Left ventricle myocardium superior (tissue), 1 donor: Measurements from ENCODE around the gene HTR2B. TPM values are rescaled to one million over a fixed set of nuclear protein-coding genes. Genes with fewer than 3 reads are reported as not detected.
"Not testable (repeated sequence)": the region's sequence is repeated elsewhere in the genome, so short reads cannot be mapped to it uniquely, and the experiment has no call there.

Experiments
- ATAC-seq: fragments of 200-7000 bp; cut with Tn5 transposase; one replicate; pipeline ENCODE4 v1.9.1; 2020; ENCODE audit warnings: mild to moderate bottlenecking, moderate library complexity
- DNase-seq: peaks from one replicate; pipeline ENCODE4 v3.0.0-alpha.2; 2020
- intact Hi-C: fragments of 100-400 bp; cut with micrococcal nuclease; formaldehyde crosslinking; loops from one replicate; pipeline ENCODE4 v1.11.0; 2022
- total RNA-seq: library from RNA; stranded (reverse); fragmentation: NEBNext Ultra II Directional; extraction: Animal tissue kit (Norgen Biotek cat#: 25700); gene quantifications from one replicate; pipeline ENCODE4 v1.2.1, GENCODE V29; 2021
- donor health status: DM: no; HTN: yes; CAD: no; lungs with severe emphysema.

HTR2B gene
- total RNA-seq, 1 donor from 2014 or later, result 0.50 TPM

DNA sequence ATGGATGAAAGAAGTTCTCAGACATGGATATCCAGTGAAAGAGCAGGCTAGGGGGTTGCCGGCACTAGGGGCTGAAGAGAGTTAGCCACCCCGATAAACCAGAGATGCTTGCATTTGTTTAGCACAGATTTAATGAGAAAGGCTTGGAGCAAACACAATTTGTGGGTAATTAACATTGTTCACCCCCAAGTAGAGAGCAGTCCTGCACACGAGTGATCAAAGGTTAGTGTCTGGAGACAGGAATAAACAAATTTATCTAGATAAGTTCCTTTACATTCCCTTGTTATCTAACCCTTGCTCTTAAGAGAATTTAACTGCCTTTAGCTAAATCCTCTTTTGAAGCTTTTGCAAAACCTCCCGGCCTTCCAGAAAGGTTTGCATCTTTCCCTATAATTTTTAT lies 23.9 kb downstream of the HTR2B start:
- intact Hi-C loops, result loop anchor here (10.0 kb wide), 1 partner anchor 354 kb away; no protein-coding TSS in a partner anchor
- DNase-seq, result no peak
- ATAC-seq, result no peak

- not testable (repeated sequence) for ATAC-seq, DNase-seq
- intact Hi-C loops, result loop anchor here (10.0 kb wide), 1 partner anchor 354 kb away; no protein-coding TSS in a partner anchor
These were observed 24.5 kb downstream of the HTR2B start for GRCh38 chr2:231100321-231100720.

- intact Hi-C loops, result loop anchor here (10.0 kb wide), 1 partner anchor 355 kb away; no protein-coding TSS in a partner anchor
- DNase-seq, result no peak
- no peak for ATAC-seq
These were observed 24.9 kb downstream of the HTR2B start for GRCh38 chr2:231099918-231100317.

GRCh38 chr2:231094736-231095346 lies 30.0 kb downstream of the HTR2B start:
- DNase-seq, result no peak
- no peak for ATAC-seq
- intact Hi-C loops, result no loop called here

GRCh38 chr2:231093933-231094332 lies 30.9 kb downstream of the HTR2B start:
- intact Hi-C loops, result no loop called here

DNA sequence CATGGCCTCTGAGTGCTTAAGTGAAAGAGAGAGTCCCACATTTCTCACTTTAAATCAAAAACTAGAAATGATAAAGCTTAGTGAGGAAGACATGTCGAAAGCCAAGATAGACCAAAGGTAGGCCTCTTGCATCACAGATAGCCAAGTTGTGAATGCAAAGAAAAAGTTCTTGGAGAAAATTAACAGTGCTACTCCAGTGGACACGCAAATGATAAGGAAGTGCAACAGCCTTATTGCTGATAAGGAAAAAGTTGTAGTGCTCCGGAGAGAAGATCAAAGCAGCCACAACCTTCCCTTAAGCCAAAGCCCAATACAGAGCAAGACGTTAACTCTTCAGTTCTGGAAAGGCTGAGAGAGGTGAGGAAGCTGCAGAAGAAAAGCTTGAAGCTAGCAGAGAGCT lies 36.1 kb downstream of the HTR2B start:
- DNase-seq (no peak), ATAC-seq (no peak)
- intact Hi-C loops, result no loop called here

More at GRCh38 chr2:231093933-231094332, 30.9 kb downstream of the HTR2B start:
- ATAC-seq (no peak), DNase-seq (no peak)

DNA sequence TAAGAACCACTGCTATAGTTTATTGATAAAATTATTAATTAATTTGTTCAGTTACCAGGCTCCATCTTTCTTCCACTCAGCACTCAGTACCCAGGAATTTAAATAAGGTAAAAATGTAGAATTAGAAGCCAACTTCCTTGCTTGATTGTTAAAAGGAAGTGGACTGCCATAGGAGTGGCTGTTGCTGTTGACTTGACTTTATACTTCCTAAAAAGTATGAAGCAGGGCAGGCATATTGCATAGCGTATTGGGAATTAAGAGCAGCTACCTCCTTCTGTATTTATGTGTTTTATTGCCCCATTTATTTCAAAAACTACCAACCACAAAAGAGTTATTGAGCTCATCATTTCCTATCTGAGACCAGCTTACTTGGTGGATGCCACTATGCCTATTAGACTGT lies 40.3 kb downstream of the HTR2B start:
- no peak for ATAC-seq
- intact Hi-C loops, result no loop called here
- DNase-seq, result no peak

- DNase-seq (no peak), ATAC-seq (no peak)
- intact Hi-C loops, result no loop called here
These were observed 55.3 kb downstream of the HTR2B start for GRCh38 chr2:231069379-231070054.

- ATAC-seq (no peak), DNase-seq (no peak)
- intact Hi-C loops, result no loop called here
These were observed 56.2 kb downstream of the HTR2B start for GRCh38 chr2:231068525-231069222.

- ATAC-seq, intact Hi-C loops, DNase-seq: not testable (repeated sequence)
These were observed 57.3 kb downstream of the HTR2B start for GRCh38 chr2:231067531-231067930.

DNA sequence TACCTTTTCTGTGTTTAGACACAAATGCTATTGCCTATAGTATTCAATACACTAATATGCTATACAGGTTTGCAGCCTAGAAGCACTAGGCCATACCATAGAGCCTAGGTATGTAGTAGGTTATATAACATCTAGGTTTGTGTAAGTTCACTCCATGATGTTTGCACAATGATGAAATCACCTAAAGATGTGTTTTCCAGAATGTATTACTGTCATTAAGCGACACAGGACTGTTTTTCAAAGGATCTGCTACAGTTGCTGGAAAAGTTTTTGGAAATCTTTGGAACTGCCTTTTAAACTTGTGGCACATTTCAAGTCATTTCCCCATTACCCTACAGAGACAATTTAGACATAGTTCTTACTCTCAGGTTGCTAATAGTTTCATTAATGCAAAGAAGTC lies 58.9 kb downstream of the HTR2B start:
- ATAC-seq (no peak), DNase-seq (no peak)
- intact Hi-C loops, result no loop called here

GRCh38 chr2:231063347-231063746 lies 61.5 kb downstream of the HTR2B start:
- ATAC-seq, result no peak
- intact Hi-C loops, result no loop called here
- no peak for DNase-seq

- ATAC-seq (no peak), DNase-seq (no peak)
- intact Hi-C loops, result no loop called here
These were observed 62.1 kb downstream of the HTR2B start for GRCh38 chr2:231062776-231063175.

- no peak for ATAC-seq
- intact Hi-C loops, result no loop called here
- no peak for DNase-seq
These were observed 65.1 kb downstream of the HTR2B start for GRCh38 chr2:231059756-231060155.

GRCh38 chr2:231058761-231059550 lies 65.9 kb downstream of the HTR2B start:
- ATAC-seq, result no peak
- intact Hi-C loops, result no loop called here
- DNase-seq, result no peak

Other genes with a start within 250 kb of the HTR2B start
- gene GPR55, start 199.8 kb downstream of the HTR2B start, total RNA-seq, result not detected
- gene SPATA3, start 128.9 kb downstream of the HTR2B start, total RNA-seq, result not detected
- 0.07 TPM for gene C2orf72, start 87.5 kb downstream of the HTR2B start, total RNA-seq
- 73.4 TPM for gene PSMD1, start 68.2 kb downstream of the HTR2B start, total RNA-seq
- gene ARMC9, start 73.6 kb upstream of the HTR2B start, total RNA-seq, result 2.3 TPM